ENCODE data around the gene HOXD10.

HOXD10 gene

DNA sequence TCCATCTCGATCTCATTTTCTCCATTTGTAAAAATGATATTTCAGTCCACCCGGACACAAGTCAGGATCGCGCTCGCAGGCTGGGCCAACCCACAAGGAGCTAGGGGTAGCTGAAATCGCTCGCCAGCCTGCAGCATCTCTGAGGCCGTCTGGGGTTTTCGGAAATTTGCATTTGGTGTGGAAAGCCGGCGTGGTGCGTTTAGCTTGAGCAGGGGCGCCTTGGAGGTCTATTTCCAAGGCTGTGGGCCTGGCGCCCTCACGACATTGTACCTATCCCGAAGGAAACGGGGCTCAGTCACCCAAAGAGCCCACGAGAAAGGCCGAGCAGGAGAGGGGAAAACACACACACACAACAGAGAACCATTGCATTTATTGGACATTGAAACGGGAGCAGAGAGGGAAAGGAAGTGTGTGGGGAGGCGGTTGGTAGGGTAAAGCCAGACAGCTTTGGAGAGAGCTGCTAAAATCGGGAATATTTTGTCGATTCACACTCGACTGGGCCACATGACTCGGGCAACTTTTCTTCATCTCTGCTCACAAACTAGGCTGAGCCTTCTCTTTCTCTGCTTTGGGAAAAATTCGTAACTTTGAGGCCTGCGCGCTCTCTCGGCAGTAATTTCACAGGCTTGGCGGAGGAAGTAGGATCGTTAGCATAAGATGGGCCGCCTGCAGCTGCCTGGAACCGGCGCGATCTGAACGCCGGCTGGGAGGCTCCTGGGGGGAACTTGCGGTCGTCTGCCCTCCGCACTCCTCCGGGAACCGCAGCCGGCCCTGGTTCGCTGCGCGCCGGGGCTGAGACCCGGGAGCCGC lies 11.8 kb downstream of the HOXD10 start:
- no peak for DNase-seq
- in situ Hi-C loops (cut with MboI; ENCODE audit: low pct_unique_long_range_greater_than_20kb, low sequenced_read_pairs): loop anchor here (10.0 to 25.0 kb wide), 3 partner anchors 334 to 1009 kb away; no protein-coding TSS in a partner anchor

DNA sequence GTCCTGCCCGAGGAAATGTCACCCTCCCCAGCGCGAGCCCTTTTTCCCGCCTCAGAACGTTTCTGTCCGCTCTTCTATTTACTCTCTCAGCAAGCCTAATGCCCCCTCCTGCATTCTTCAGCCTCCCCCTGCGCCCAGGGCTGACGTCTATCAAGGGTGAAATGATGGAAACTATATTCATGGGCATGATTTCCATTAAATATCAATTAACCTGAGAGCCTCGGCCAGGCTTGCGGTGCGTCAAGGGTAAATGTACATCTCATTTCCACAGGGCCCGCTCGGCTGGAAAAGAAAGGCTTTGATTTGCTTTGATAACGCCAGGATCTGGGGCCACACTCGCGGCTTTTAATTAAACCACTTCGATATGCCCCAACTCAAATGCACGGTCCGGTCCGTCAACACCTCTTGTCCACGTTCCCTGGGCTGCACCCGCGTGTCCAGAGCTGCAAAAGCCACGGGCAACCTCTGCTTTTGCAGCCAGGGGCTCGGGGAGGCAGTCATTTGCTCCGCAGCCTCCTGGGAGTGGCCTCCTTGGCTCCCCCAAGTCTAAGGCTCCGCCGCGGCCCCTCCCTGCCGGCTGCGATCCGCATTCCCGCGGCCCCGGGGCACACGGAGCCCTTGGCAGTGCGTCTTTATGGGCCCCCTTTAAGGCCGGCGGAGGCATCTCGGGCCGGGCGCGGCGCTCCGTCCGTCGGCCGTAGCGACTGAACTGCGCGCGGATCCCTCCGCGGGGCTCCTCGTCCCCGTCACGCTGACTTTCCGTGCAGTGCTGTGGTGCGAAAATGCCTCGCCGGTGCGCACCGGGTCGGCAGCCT lies 12.6 kb downstream of the HOXD10 start, which contains the start of gene HOXD8:
HOXD8 (plus strand) TSS at position 724 of the 815 bp plus-strand sequence. CDS start 662 bp downstream, outside the sequence.
- DNase-seq: no peak
- in situ Hi-C loops (cut with MboI; ENCODE audit: low pct_unique_long_range_greater_than_20kb, low sequenced_read_pairs): loop anchor here (10.0 to 25.0 kb wide), 3 partner anchors 333 to 1008 kb away; no protein-coding TSS in a partner anchor

DNA sequence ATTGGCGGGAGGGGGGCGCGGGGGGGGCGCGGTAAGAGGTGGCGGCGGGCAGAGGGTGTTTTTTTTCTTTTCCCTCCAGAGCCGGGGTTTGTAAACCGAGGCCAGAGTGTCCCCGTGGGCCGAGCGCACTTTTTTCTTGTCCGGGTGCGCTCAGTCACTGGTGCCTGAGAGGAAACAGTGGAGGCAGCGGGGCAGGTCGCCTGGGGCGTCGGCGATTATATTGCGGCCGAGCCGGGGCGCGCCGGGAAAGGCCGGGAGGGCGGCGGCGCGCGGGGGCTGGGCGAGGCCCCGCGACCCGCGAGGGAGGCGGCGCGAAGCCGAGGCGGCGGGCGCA lies 13.2 kb downstream of the HOXD10 start:
- DNase-seq: no peak
- in situ Hi-C loops (cut with MboI; ENCODE audit: low pct_unique_long_range_greater_than_20kb, low sequenced_read_pairs): loop anchor here (10.0 to 25.0 kb wide), 3 partner anchors 333 to 1008 kb away; no protein-coding TSS in a partner anchor

DNA sequence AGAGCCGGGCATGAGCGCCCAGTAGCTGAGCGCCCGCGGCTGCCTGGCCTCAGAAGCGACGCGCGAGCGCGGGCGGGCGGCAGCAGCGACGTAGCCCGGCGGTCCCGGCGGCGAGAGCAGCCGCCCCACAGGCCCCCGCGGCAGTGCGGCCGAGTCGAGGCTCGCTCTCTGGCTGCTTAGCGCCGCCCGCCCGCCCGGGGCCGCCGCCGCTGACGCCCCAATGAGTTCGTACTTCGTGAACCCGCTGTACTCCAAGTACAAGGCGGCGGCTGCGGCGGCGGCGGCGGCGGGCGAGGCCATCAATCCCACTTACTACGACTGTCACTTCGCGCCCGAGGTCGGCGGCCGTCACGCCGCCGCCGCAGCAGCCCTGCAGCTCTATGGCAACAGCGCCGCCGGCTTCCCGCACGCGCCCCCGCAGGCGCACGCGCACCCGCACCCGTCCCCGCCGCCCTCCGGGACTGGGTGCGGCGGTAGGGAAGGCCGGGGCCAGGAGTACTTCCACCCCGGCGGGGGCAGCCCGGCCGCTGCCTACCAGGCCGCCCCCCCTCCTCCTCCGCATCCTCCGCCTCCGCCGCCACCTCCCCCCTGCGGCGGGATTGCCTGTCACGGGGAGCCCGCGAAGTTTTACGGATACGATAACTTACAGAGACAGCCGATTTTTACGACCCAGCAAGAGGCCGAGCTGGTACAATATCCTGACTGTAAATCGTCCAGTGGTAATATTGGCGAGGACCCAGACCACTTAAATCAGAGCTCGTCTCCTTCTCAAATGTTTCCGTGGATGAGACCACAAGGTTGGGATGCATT lies 13.8 kb downstream of the HOXD10 start:
- in situ Hi-C loops (cut with MboI; ENCODE audit: low pct_unique_long_range_greater_than_20kb, low sequenced_read_pairs): loop anchor here (25.0 kb wide), 2 partner anchors 332 to 1007 kb away; no protein-coding TSS in a partner anchor
- no peak for DNase-seq

DNA sequence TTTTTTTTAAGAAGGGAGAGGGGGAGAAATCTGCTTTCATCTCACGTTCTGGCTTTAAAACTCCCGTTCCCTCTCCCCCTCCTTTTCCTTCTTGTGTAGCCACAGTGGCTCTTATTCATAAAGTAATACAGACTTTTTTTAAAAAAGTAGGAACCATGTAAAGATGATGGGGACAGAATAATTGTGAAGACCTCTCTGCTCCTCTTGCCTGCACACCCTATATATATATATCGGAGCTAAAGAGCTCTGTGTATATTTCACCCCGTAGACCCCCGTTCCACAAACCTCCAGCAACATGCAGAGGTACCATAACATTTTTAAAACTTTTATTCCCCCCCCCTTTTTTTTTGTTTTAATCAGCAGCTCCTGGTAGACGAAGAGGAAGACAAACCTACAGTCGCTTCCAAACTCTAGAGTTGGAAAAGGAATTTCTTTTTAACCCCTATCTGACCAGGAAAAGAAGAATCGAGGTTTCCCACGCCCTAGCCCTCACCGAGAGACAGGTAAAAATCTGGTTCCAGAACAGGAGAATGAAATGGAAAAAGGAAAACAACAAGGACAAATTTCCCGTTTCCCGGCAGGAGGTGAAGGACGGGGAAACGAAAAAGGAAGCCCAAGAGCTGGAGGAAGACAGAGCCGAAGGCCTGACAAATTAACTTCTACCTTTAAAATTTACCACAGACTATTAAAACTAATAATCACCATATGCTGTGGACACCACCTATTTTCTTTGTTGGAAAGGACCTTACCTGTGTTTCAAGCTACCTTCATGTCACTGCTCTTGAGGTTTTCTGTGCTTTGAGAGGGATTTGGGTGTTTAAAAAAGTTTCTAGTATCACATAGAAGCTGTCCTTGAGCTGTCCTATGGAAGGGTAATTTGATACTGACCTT lies 14.6 kb downstream of the HOXD10 start:
- DNase-seq: no peak
- in situ Hi-C loops (cut with MboI; ENCODE audit: low pct_unique_long_range_greater_than_20kb, low sequenced_read_pairs): loop anchor here (25.0 kb wide), 2 partner anchors 331 to 1006 kb away; no protein-coding TSS in a partner anchor

DNA sequence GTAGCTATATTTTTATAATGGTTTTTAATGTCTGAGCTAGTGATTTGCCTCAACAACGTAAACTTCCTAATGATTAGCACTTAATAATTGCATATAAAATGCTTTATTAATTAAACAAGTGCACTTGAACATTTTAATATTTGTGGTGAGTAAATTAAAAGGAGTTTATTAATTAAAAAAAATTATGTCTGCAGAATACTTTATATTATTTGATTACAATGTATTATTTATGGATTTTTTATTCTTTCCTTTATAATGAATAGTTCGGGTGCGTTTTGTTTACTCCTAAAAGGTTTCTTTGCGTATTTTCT lies 15.2 kb downstream of the HOXD10 start:
- DNase-seq: no peak
- in situ Hi-C loops (cut with MboI; ENCODE audit: low pct_unique_long_range_greater_than_20kb, low sequenced_read_pairs): loop anchor here (25.0 kb wide), 2 partner anchors 330 to 1005 kb away; no protein-coding TSS in a partner anchor

DNA sequence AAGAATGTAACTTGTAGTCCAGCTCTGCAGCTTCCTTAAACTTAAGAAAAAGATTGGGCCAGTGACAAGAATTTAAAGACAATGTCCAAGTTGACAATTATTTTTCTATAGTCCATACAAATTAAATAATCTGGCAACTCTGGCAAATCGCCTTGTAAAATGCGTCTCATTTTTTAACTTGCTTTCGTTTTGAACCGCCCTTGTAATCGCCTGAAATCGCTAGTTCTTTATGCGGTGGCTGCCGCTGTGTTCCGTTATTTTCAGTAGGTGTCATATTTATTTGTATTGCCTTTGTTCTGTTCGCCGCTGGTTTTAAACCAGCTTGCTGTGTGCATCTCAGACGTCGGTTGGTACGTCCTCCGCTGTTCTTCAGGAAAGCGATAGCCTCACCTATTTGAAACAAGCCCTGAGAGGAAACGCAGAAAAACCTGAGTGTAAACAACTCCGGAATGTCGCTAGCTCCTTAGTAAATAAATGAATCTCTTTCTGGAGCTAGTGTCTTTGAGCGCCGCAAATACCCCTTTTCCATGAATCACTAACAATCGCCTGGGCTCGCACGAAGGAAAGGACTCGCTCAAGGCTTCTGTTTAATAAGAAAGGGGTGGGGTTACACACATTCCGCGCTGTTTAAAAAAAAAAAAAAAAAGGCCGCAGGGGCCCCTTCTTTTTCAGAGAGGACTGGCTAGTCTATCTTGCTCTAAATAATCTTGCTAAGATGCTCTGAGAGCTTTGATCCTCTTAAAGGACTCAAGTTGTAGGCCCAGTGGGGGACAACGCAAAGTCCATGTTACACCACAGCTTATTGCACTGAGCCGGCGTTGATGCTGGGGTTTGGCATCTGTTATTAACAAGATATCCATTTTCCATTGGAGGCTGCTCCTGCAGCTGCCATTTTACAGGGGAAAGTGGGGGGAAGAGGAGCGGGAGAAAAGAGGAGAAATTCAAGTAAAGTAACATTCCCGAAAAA lies 15.9 kb downstream of the HOXD10 start:
- DNase-seq: no peak
- in situ Hi-C loops (cut with MboI; ENCODE audit: low pct_unique_long_range_greater_than_20kb, low sequenced_read_pairs): loop anchor here (25.0 kb wide), 2 partner anchors 330 to 1005 kb away; no protein-coding TSS in a partner anchor

DNA sequence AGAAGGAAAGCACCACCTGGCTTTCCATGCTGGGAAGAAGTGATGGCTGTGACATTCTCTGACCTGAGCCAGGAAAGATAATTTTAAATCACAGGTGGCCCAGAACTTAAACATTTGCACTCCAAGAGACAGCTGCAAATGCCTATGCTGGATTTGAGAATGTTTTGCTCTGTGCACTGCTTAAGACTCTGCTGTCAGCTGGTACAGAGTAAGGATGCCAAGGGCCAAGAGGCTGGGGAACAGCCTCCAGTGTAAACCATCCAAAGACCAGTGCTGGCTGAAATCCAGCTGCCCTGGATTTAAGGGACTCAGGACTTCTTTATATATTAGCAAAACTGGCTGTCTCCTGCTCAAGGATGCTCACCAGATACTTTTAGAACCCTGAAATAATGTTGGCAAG lies 16.8 kb downstream of the HOXD10 start:
- no peak for DNase-seq
- in situ Hi-C loops (cut with MboI; ENCODE audit: low pct_unique_long_range_greater_than_20kb, low sequenced_read_pairs): loop anchor here (25.0 kb wide), 2 partner anchors 329 to 1004 kb away; no protein-coding TSS in a partner anchor

DNA sequence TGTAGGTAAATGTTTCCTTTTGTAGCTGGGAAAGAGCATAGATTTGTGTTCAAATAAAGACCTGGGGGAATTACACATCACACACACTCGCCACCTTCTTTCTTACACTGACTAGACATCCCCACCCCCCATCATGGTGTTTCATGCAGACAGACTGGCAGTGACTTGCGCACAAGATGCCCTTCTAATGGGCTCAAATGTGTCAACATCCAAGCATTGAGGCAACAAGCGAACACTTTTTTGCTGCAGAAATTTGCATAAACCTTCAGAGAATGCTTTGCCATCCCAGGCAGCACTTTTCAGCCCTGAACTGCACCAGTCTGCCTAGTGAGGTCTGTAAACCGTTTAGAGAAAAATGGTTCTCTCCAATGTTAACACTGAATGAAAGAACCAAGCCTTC lies 17.5 kb downstream of the HOXD10 start:
- in situ Hi-C loops (cut with MboI; ENCODE audit: low pct_unique_long_range_greater_than_20kb, low sequenced_read_pairs): loop anchor here (25.0 kb wide), 2 partner anchors 328 to 1003 kb away; no protein-coding TSS in a partner anchor
- DNase-seq: no peak

DNA sequence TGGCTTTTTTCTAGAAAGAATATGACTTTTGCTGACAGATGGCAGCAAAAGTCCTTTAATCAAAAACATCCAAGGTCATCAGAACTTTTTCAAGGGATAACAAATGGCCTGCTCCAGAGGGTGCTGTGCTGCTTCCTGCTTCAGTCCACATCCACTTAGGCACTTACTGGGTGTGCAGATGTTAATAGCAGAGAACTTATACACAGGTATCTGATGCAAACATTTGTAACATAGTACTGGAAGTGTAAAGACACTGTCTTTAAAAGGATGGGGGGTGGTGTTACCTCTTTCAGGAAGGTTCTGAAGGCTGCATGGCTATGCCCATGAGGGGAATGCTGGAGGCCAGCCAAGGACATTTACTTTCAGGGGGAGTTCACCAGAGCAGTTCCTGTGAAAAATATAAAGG lies 18.5 kb downstream of the HOXD10 start:
- no peak for DNase-seq
- in situ Hi-C loops (cut with MboI; ENCODE audit: low pct_unique_long_range_greater_than_20kb, low sequenced_read_pairs): loop anchor here (25.0 kb wide), 2 partner anchors 327 to 1002 kb away; no protein-coding TSS in a partner anchor

DNA sequence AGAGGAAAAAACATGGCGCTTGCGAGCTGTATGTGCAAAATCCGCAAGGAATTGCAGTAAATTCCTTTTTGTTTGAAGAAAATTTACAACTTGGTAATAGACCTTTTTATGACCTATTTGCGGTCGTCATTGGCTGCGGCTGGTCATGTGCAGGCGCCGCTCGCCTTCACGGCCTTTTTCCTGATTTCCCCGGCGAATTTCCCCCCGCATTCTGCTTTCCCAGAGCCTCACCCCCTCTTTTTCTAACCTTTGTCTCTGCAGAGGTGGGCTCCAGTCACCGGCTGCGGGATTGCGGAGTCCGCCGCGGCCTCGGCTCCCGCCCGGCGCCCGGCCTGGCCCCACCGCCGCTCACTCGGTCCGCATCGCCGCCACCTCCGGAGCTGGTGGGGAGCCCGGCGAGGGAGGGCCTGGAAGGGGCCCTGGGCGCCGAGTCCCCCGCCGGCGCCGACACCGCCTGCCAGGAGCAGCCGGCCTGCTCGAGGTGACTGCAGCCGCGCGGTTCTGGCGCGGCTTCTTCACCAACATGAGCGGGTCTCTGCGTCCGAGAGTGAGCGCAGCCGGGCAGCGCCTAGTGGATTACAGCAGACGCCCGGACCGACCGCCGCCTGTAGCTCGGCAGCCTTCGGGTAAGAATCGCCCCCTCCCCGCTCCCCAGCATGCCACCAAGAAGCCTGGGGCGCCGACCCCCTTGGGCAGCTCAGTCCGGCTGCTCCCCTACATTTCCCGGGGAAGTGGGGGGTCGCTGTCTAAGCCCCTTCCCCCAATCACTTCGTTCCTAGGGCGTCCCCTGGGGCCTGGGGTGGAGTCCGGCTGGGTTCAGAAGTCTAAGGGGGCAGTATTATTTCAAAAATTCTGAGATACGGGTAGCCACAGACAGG lies 20.0 kb downstream of the HOXD10 start:
- in situ Hi-C loops (cut with MboI; ENCODE audit: low pct_unique_long_range_greater_than_20kb, low sequenced_read_pairs): loop anchor here (25.0 kb wide), 2 partner anchors 326 to 1001 kb away; no protein-coding TSS in a partner anchor

DNA sequence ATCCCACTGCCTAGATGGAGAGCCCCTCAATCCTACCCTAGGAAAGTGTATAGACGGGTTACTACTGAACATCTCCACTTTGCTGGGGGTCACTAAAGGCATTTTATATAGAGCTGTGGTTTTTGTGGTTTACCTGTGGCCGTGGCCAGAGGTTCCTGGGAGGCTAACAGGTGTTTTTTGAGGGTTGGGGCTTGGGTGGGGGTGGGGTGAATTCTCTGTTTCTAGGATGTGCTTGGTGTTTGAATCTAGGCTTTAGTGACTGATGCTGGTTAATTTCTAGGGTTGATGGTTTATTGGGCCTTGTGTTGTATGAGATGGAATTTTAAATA lies 20.6 kb downstream of the HOXD10 start:
- no peak for DNase-seq
- in situ Hi-C loops (cut with MboI; ENCODE audit: low pct_unique_long_range_greater_than_20kb, low sequenced_read_pairs): loop anchor here (25.0 kb wide), 2 partner anchors 325 to 1000 kb away; no protein-coding TSS in a partner anchor

More for the DNA sequence above, 20.0 kb downstream of the HOXD10 start:
- DNase-seq: no peak

DNA sequence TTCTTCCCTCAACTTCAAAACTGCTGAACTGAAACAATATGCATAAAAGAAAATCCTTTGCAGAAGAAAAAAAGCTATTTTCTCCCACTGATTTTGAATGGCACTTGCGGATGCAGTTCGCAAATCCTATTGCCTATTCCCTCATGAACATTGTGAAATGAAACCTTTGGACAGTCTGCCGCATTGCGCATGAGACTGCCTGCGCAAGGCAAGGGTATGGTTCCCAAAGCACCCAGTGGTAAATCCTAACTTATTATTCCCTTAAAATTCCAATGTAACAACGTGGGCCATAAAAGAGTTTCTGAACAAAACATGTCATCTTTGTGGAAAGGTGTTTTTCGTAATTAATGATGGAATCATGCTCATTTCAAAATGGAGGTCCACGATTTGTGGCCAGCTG lies 21.3 kb downstream of the HOXD10 start:
- in situ Hi-C loops (cut with MboI; ENCODE audit: low pct_unique_long_range_greater_than_20kb, low sequenced_read_pairs): loop anchor here (25.0 kb wide), 2 partner anchors 324 to 999 kb away; no protein-coding TSS in a partner anchor
- no peak for DNase-seq

DNA sequence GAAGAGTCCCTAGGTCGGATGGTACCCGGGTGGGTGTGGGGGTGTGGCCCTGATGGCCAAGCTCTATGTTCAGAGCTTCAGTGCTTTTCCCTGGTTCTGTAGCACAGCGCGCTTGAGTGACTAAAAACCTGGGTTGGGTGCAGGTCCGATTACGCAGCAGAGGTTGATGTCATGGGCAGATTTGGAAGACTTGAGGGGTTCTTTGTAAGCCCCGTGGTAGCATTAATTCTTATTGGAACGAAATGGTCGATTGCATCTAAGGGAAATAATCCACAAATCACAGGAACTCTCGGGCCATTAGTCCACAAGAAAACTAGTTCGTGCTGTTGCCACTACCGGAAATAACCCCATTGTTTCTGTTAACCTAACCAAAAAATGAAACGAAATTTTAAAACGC lies 21.9 kb downstream of the HOXD10 start:
- DNase-seq: no peak
- in situ Hi-C loops (cut with MboI; ENCODE audit: low pct_unique_long_range_greater_than_20kb, low sequenced_read_pairs): loop anchor here (25.0 kb wide), 2 partner anchors 324 to 999 kb away; no protein-coding TSS in a partner anchor

DNA sequence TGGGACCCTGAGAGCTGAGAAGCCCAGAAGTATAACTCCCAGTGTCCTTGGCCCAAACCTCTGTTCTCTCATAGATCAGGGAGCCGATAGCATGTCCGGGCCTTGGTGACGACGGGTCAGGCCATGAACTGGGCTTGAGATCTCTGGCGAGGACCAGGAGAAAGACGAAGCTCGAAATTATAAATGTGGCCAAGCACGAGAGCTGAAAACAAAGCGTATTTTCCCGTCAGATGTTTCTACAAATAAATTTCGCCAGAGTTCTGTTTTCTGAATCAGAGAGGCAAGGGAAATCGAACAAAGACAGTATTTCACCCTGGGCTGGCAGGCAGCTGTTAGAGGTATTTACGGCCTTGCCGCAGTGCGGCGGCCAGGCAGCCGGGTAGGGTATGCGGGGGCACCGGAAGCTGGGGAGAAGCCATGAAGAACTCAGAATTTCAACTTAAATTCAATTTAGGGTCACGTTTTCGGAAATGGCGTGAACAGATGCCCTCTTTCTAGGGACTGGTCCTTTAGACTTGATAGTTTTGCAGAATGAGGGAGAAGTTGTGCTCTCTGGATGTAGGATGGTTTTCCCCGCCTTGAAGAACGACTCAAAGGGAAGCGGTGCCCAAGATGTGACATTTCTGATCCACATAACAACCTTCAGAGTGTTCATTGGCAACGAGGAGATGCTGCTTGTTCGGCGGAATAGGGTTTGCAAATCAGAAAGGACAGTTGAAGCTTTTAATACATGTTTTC lies 22.5 kb downstream of the HOXD10 start:
- no peak for DNase-seq
- in situ Hi-C loops (cut with MboI; ENCODE audit: low pct_unique_long_range_greater_than_20kb, low sequenced_read_pairs): loop anchor here (25.0 kb wide), 2 partner anchors 323 to 998 kb away; no protein-coding TSS in a partner anchor
